K562 (cell line): ENCODE measurements around the gene RIPOR2. TPM values are rescaled to one million over a fixed set of nuclear protein-coding genes. Genes with fewer than 3 reads are reported as not detected.

Experiments
- ATAC-seq: fragments of 200-7000 bp; cut with Tn5 transposase; 3 replicates; pipeline ENCODE4 v1.9.1; 2020; ENCODE audit warnings: moderate library complexity
- BruUV-seq: library from RNA; stranded (reverse); fragments of 400-500 nt; replicated peaks from 2 replicates; lab custom pipeline; 2021; lab: Mats Ljungman, UMichigan
- CTCF ChIA-PET: fragments of 300-600 bp; formaldehyde crosslinking; extraction: SDS; loops from one replicate; lab custom pipeline; 2021; ENCODE audit warnings: low intra/inter-chr PET ratio; lab: Yijun Ruan, JAX
- POLR2A ChIA-PET: fragments of 300-600, 350-650 bp; sonication (Branson Sonifier 250); formaldehyde crosslinking; extraction: SDS; loops from one replicate; lab custom pipeline; 2021; ENCODE audit warnings: antibody characterized with exemption, inconsistent platforms; lab: Yijun Ruan, JAX
- DNase-seq, 4 experiments: peaks; one replicate each; pipeline versions ENCODE4 v3.0.0 to v3.0.0-alpha.2; 2011 to 2018; ENCODE audit warnings: low spot score in 3 of 4, mixed read lengths in 3 of 4; ENCODE audit errors: extremely low read depth in 1 of 4
- FAIRE-seq: peaks from 2 replicates; lab custom pipeline; 2011; peaks lifted over from hg19 to GRCh38; lab: Jason Lieb, UNC
- H2AFZ ChIP-seq: 2 replicates; pipeline ENCODE4 v1.6.0; 2011; ENCODE audit warnings: low read depth, low read length, control low read depth, inconsistent platforms
- H3K27ac ChIP-seq: fragments of 200-600 bp; 3 replicates; pipeline ENCODE4 v1.8.0; 2011; ENCODE audit warnings: low read depth, mild to moderate bottlenecking, control low read depth, inconsistent platforms, low read length, moderate library complexity, mixed read lengths; ENCODE audit errors: extremely low read depth
- H3K27me3 ChIP-seq, 2 experiments: fragments of 300-600 bp in 1 of 2; 2 replicates in 1 of 2; 3 replicates in 1 of 2; pipeline versions ENCODE4 v1.6.0 to v1.8.0; 2011; ENCODE audit warnings: inconsistent platforms in 2 of 2, low read length in 2 of 2, mild to moderate bottlenecking in 1 of 2, mixed read lengths in 1 of 2, moderate library complexity in 1 of 2; ENCODE audit not compliant: control insufficient read depth in 2 of 2, insufficient read depth in 2 of 2
- H3K36me3 ChIP-seq: fragments of 300-600 bp; 3 replicates; pipeline ENCODE4 v1.8.0; 2011; ENCODE audit warnings: mild to moderate bottlenecking, low read length, inconsistent platforms; ENCODE audit not compliant: control insufficient read depth, insufficient read depth
- H3K4me1 ChIP-seq, 2 experiments: fragments of 200-600 bp in 1 of 2; replicated peaks in 1 of 2; 2 replicates in 1 of 2; 3 replicates in 1 of 2; pipeline versions ENCODE4 v1.5.1 to v1.8.0; 2011; ENCODE audit warnings: inconsistent platforms in 2 of 2, low read length in 2 of 2, mild to moderate bottlenecking in 1 of 2, mixed read lengths in 1 of 2, moderate library complexity in 1 of 2; ENCODE audit not compliant: control insufficient read depth in 2 of 2, insufficient read depth in 2 of 2
- H3K4me2 ChIP-seq: 2 replicates; pipeline ENCODE4 v1.6.1; 2011; ENCODE audit warnings: low read length, control low read depth, inconsistent platforms, mixed read lengths; ENCODE audit not compliant: insufficient read depth
- H3K4me3 ChIP-seq: fragments of 200-600 bp; sonication (generic), shearing (Covaris generic); 2 replicates; pipeline ENCODE4 v1.5.1; 2016; ENCODE audit warnings: control low read depth, inconsistent platforms
- H3K79me2 ChIP-seq: fragments of 200-600 bp; 3 replicates; pipeline ENCODE4 v1.8.0; 2011; ENCODE audit warnings: low read length, inconsistent platforms; ENCODE audit not compliant: control insufficient read depth, insufficient read depth
- H3K9ac ChIP-seq, 2 experiments: 2 replicates each; pipeline versions ENCODE4 v1.6.0 to v1.6.1; 2011; ENCODE audit warnings: low read depth in 2 of 2, low read length in 2 of 2, control low read depth in 1 of 2, inconsistent platforms in 1 of 2, mild to moderate bottlenecking in 1 of 2, mixed read lengths in 1 of 2; ENCODE audit not compliant: insufficient read depth in 1 of 2
- H3K9me1 ChIP-seq: one replicate; pipeline ENCODE4 v1.6.0; 2011; ENCODE audit warnings: inconsistent platforms, mild to moderate bottlenecking, low read length, moderate library complexity; ENCODE audit not compliant: control insufficient read depth, insufficient read depth
- H3K9me3 ChIP-seq: replicated peaks from 2 replicates; pipeline ENCODE4 v1.5.1; 2011; ENCODE audit warnings: low read depth, low read length, inconsistent platforms; ENCODE audit not compliant: control insufficient read depth, insufficient read depth
- H4K20me1 ChIP-seq: replicated peaks from 2 replicates; pipeline ENCODE4 v1.6.1; 2011; ENCODE audit warnings: low read length, inconsistent platforms, mixed read lengths; ENCODE audit not compliant: control insufficient read depth, insufficient read depth
- E4F1 ChIP-seq: fragments of 250-450 bp; sonication (Bioruptor Pico); IDR thresholded peaks from 2 replicates; pipeline ENCODE4 v1.5.0; 2021; ENCODE audit warnings: mild to moderate bottlenecking, borderline replicate concordance
- HCFC1 ChIP-seq: IDR thresholded peaks from 2 replicates; pipeline ENCODE4 v1.6.1; 2012; ENCODE audit warnings: low read depth, low read length, improper control_type of control experiment
- WGBS: fragments of 100-300 bp; shearing (Covaris generic); methylation state at CpG from one replicate; pipeline ENCODE4 v1.1.6; 2016; ENCODE audit warnings: low coverage, mixed read lengths; ENCODE audit not compliant: insufficient coverage; ENCODE audit errors: missing lambda C conversion rate; 5-methylcytosine and 5-hydroxymethylcytosine counted together
- in situ Hi-C: fragments of 300-500 bp; cut with MboI; formaldehyde crosslinking; loops from 4 replicates; pipeline ENCODE4 v1.15.0; 2018; ENCODE audit warnings: inconsistent platforms, mixed read lengths
- intact Hi-C: fragments of 100-400 bp; cut with micrococcal nuclease; formaldehyde crosslinking; loops from 2 replicates; pipeline ENCODE4 v1.14.2; 2022
- polyA plus RNA-seq, 8 experiments: library from polyadenylated mRNA; depleted of rRNA in 4 of 8; stranded (reverse) in 5 of 8; unstranded in 3 of 8; fragments of >200 nt; fragmentation: Nextera tagmentation in 2 of 8; fragmentation: Illumina TruSeq in 1 of 8; extraction: Ambion mirVana in 2 of 8; extraction: Trizol in 1 of 8; gene quantifications; 2 replicates each; pipeline versions ENCODE4 v1.2.1 to v1.2.3, GENCODE V29; 2011 to 2014; ENCODE audit warnings: inconsistent platforms in 1 of 8, missing spikeins in 1 of 8
- total RNA-seq, 7 experiments: library from RNA; depleted of rRNA in 6 of 7; stranded (reverse); fragments of >200 nt in 6 of 7; fragmentation: Illumina TruSeq in 2 of 7; extraction: Trizol in 2 of 7; gene quantifications; 2 replicates each; pipeline versions ENCODE4 v1.2.1 to v1.2.3, GENCODE V29; 2011 to 2021; ENCODE audit warnings: low replicate concordance in 1 of 7

The RIPOR2 gene
- total and polyA plus RNA-seq, 9 of the 15 experiments (the other 6 are each of a cell fraction or from before 2014, with no cell fraction given), result 0.04 to 1.0 (median 0.47) TPM; not detected in 2

- Histone ChIP-seq H3K4me1 (no peaks in the 10 kb centered on the region), H3K27ac (no peak overlapping the region), H3K9me1 (no peaks in the 10 kb centered on the region), H3K9me3 (no peaks in the 10 kb centered on the region), H3K4me3 (no peak overlapping the region), H2AFZ (no peak overlapping the region)
- no peak for ATAC-seq
- TF ChIP-seq HCFC1 (no peak), E4F1 (CRISPR knock-in tag) (no peak)
- TF ChIP-seq, all 486 proteins: peak for 0
- intact Hi-C loops, result no loop called here
- WGBS, result under 1% methylated on average over 6 of the region's 6 CpGs
- H3K79me2 ChIP-seq, result no peaks in the 10 kb centered on the region
- in situ Hi-C loops, result no loop called here
- no peak overlapping the region for H3K4me2 ChIP-seq
- H3K36me3 ChIP-seq, result no peaks in the 10 kb centered on the region
- peaks cover 25 to 28% of the 10 kb centered on the region in 2 experiments for H3K27me3 ChIP-seq
- no TSS peak for BruUV-seq
- no peak for DNase-seq
- H4K20me1 ChIP-seq, result peaks cover 4% of the 10 kb centered on the region; the same call in 1 of the 2 replicates
- ChIA-PET CTCF (no interaction called here), POLR2A (interaction anchor here (1.5 kb wide), 1 partner anchor 17 kb away, joined by 4 read pairs; no protein-coding TSS in a partner anchor)
- H3K9ac ChIP-seq, result no peak overlapping the region
- no peak for FAIRE-seq
Observed at GRCh38 chr6:24899997-24900325, 35.8 kb downstream of the RIPOR2 start.
